SK-N-MC (cell line): ENCODE measurements around the gene PKD2L2.
"Not testable (repeated sequence)": the region's sequence is repeated elsewhere in the genome, so short reads cannot be mapped to it uniquely, and the experiment has no call there.

Experiments used
- EZH2 ChIP-seq: fragments of 200-600 bp; sonication (generic); IDR thresholded peaks from one replicate; pipeline ENCODE4 v1.6.1; 2017; ENCODE audit warnings: antibody characterized with exemption
- FOXP2 ChIP-seq: optimal IDR thresholded peaks from 2 replicates; pipeline ENCODE3; 2011; ENCODE audit warnings: mild to moderate bottlenecking, moderate library complexity; ENCODE audit not compliant: insufficient read depth; ENCODE audit errors: extremely low read length, control extremely low read depth
- POLR2AphosphoS5 ChIP-seq: IDR thresholded peaks from 2 replicates; pipeline ENCODE4 v1.6.1; 2012; ENCODE audit warnings: mild to moderate bottlenecking, low read depth, low read length, borderline replicate concordance

- TF ChIP-seq POLR2AphosphoS5, EZH2, FOXP2: not testable (repeated sequence)
Observed at GRCh38 chr5:137853165-137853564, 36.1 kb upstream of the PKD2L2 start.
